Uterus (tissue), 4 donors: Measurements from ENCODE around the gene C1QL1. TPM values are rescaled to one million over a fixed set of nuclear protein-coding genes. Genes with fewer than 3 reads are reported as not detected.

Source experiments
- DNase-seq, 2 donors: peaks; one replicate each; pipeline ENCODE4 v3.0.0-alpha.2; 2019 to 2020
- H3K27ac ChIP-seq, 2 donors: fragments of 200-600 bp; sonication (generic); 1 replicate in 1 of 2; 2 replicates in 1 of 2; pipeline ENCODE4 v1.5.1; 2016 to 2018
- H3K27me3 ChIP-seq, 2 donors: fragments of 200-600 bp; sonication (generic); one replicate each; pipeline ENCODE4 v1.5.1; 2018 to 2019; ENCODE audit warnings: control low read depth in 1 of 2
- H3K36me3 ChIP-seq, 2 donors: fragments of 200-600 bp; sonication (generic); one replicate each; pipeline ENCODE4 v1.5.1; 2019; ENCODE audit warnings: control low read depth in 1 of 2
- H3K4me1 ChIP-seq, 2 donors: fragments of 200-600 bp; sonication (generic); one replicate each; pipeline ENCODE4 v1.5.1; 2018 to 2019; ENCODE audit warnings: control low read depth in 1 of 2
- H3K4me3 ChIP-seq, 2 donors: fragments of 200-600 bp; sonication (generic); 1 replicate in 1 of 2; 2 replicates in 1 of 2; pipeline ENCODE4 v1.5.1; 2018 to 2019; ENCODE audit warnings: mild to moderate bottlenecking in 1 of 2
- H3K9me3 ChIP-seq, 2 donors: fragments of 200-600 bp; sonication (generic); one replicate each; pipeline ENCODE4 v1.5.1; 2019; ENCODE audit warnings: control low read depth in 1 of 2
- CTCF ChIP-seq, 4 experiments: fragments of 200-600 bp in 2 of 4; fragments of 450-650 bp in 2 of 4; sonication (generic) in 2 of 4; IDR thresholded peaks; one replicate each; pipeline ENCODE4 v1.5.1; 2016 to 2019; ENCODE audit warnings: antibody characterized with exemption in 4 of 4, mild to moderate bottlenecking in 2 of 4, moderate library complexity in 1 of 4
- POLR2A ChIP-seq, 2 donors: fragments of 450-650 bp; IDR thresholded peaks; one replicate each; pipeline ENCODE4 v1.6.1; 2016; ENCODE audit warnings: antibody characterized with exemption in 2 of 2, mild to moderate bottlenecking in 1 of 2, moderate library complexity in 1 of 2
- intact Hi-C: fragments of 100-400 bp; cut with DNase I; formaldehyde crosslinking; loops from one replicate; pipeline ENCODE4 v1.15.1; 2023; ENCODE audit warnings: low total_unique reads
- total RNA-seq, 4 donors: library from RNA; depleted of rRNA in 3 of 4; stranded (reverse); fragments of >200 nt in 3 of 4; gene quantifications; one replicate each; pipeline versions ENCODE4 v1.1.0 to v1.2.4, GENCODE V29; 2014 to 2023
- donor health status: DM: yes; HTN: yes; CAD: no.

Gene C1QL1
- total RNA-seq, 4 donors from 2014 or later, result 0.51 to 20.3 (median 3.3) TPM; not detected in 1

- TF ChIP-seq POLR2A (IDR thresholded peaks at IDR 0.05) (no peak), CTCF (IDR thresholded peaks at IDR 0.05) (no peak)
- Histone ChIP-seq H3K4me1 (no peaks in the 10 kb centered on the region), H3K27ac (no peak overlapping the region), H3K9me3 (no peaks in the 10 kb centered on the region), H3K4me3 (no peak overlapping the region), H3K36me3 (no peaks in the 10 kb centered on the region), H3K27me3 (no peaks in the 10 kb centered on the region)
- no peak for DNase-seq
- intact Hi-C loops, result no loop called here
Observed at GRCh38 chr17:45011767-45012166, 43.7 kb upstream of the C1QL1 start.

- Histone ChIP-seq H3K27me3 (no peaks in the 10 kb centered on the region), H3K4me3 (no peak overlapping the region), H3K9me3 (no peaks in the 10 kb centered on the region), H3K36me3 (no peaks in the 10 kb centered on the region), H3K4me1 (no peaks in the 10 kb centered on the region), H3K27ac (no peak overlapping the region)
- intact Hi-C loops, result no loop called here
- no peak for TF ChIP-seq CTCF (IDR thresholded peaks at IDR 0.05)
- TF ChIP-seq POLR2A (IDR thresholded peaks at IDR 0.05), result no peak
- DNase-seq, result no peak
Observed at GRCh38 chr17:45009676-45010467, 41.8 kb upstream of the C1QL1 start.

DNA sequence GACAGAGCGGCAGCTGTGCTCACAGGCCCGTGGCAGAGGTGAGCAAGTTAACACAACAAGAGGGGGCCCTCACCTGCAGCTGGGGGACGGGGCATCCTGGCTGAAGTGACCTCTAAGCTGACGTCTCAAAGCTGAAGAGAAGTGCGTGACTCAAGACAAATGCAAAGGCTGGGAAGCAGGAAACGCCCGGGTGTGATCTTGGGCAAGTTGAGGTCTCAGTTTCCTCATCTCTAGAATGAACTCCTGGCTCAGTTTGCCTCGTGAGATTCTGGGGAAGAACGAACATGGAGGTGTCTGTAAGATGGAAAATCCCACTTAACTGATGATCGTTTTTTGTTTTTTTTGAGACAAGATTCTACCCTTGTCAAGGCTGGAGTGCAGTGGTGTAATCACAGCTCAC lies 40.1 kb upstream of the C1QL1 start:
- Histone ChIP-seq H3K9me3 (no peaks in the 10 kb centered on the region), H3K36me3 (no peaks in the 10 kb centered on the region), H3K4me3 (no peak overlapping the region), H3K4me1 (no peaks in the 10 kb centered on the region), H3K27me3 (no peaks in the 10 kb centered on the region), H3K27ac (no peak overlapping the region)
- intact Hi-C loops, result no loop called here
- TF ChIP-seq POLR2A (IDR thresholded peaks at IDR 0.05), result no peak
- TF ChIP-seq CTCF (IDR thresholded peaks at IDR 0.05), result no peak
- no peak for DNase-seq

DNA sequence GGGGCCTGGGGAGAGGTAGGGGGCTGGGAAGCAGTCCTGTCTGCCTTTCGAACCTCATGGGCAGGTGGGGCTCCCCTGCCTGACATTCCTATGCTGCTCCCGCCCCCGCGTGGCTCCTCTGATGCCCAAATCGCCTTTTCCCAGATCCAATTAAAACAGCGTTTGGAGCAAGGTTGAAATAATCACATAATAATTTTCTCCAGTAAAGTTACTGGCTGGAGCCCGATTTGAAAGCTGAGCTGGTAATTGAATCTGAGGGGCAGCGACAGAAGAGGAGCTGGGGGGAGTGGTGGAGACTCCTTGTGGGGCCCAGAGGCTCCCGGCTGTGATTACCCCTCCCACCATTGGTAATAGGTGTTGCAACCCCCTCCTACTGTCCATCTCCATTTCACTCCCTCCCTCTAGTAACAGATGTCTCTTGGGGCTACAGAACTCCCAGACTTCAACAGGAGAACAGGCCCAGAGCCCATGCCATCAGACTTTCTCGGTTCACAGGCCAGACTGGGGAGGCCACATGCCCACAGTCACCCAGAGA lies 38.9 kb upstream of the C1QL1 start:
- Histone ChIP-seq H3K36me3 (no peaks in the 10 kb centered on the region), H3K27me3 (no peaks in the 10 kb centered on the region), H3K4me3 (no peak overlapping the region), H3K27ac (no peak overlapping the region), H3K4me1 (no peaks in the 10 kb centered on the region), H3K9me3 (no peaks in the 10 kb centered on the region)
- no peak for TF ChIP-seq CTCF (IDR thresholded peaks at IDR 0.05)
- no peak for TF ChIP-seq POLR2A (IDR thresholded peaks at IDR 0.05)
- intact Hi-C loops, result no loop called here
- no peak for DNase-seq

DNA sequence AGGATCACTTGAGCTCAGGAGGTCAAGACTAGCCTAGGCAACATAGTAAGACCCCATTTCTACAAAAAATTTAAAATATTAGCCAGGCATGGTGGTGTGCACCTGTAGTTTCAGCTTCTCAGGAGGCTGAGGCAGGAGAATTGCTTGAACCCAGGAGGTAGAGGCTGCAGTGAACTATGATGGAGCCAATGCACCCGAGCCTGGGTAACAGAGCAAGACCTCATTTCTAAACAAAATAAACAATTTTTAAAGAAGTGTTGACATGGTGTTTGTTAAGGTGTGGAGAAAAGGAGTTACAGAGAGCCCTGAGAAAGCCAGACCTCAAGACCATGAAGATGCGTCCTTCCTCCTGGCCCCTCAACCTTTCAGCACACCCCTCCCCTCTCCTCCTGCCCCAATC lies 37.6 kb upstream of the C1QL1 start:
- no peak for DNase-seq
- TF ChIP-seq CTCF (IDR thresholded peaks at IDR 0.05), result no peak
- TF ChIP-seq POLR2A (IDR thresholded peaks at IDR 0.05), result no peak
- H3K27me3 ChIP-seq, result no peaks in the 10 kb centered on the region
- H3K4me3 ChIP-seq, result no peak overlapping the region
- no peaks in the 10 kb centered on the region for H3K9me3 ChIP-seq
- intact Hi-C loops, result no loop called here
- no peak overlapping the region for H3K27ac ChIP-seq
- H3K4me1 ChIP-seq, result no peaks in the 10 kb centered on the region
- no peaks in the 10 kb centered on the region for H3K36me3 ChIP-seq
